Stimulated activated effector memory CD8-positive, alpha-beta T cell treated with anti-CD3 and anti-CD28 coated beads, Interleukin-12 subunit alpha, Interleukin-12 subunit beta, amount 100 ng/mL, for 72 hours (primary cell): ENCODE measurements around the gene ZCCHC24.
A peak's percentile ranks its signal among the peaks of the same experiment; 100 is the strongest.

Experiments used
- ATAC-seq: fragments of 150-1000 bp; cut with Tn5 transposase; 2 replicates; pipeline ENCODE4 v1.10.0; 2021
- DNase-seq, 2 donors: peaks; one replicate each; pipeline ENCODE4 v3.0.0; 2021 to 2022; ENCODE audit warnings: low spot score in 2 of 2
- H3K27ac Mint-ChIP-seq: one replicate; pipeline ENCODE4 v1.8.0; 2022; ENCODE audit warnings: mild to moderate bottlenecking, mixed read lengths
- H3K36me3 Mint-ChIP-seq: one replicate; pipeline ENCODE4 v1.8.0; 2022; ENCODE audit warnings: mild to moderate bottlenecking, mixed read lengths
- H3K4me1 Mint-ChIP-seq: one replicate; pipeline ENCODE4 v1.8.0; 2022; ENCODE audit warnings: mixed read lengths
- H3K4me3 Mint-ChIP-seq: one replicate; pipeline ENCODE4 v1.8.0; 2022; ENCODE audit warnings: mild to moderate bottlenecking, mixed read lengths
- H3K9me3 Mint-ChIP-seq: one replicate; pipeline ENCODE4 v1.8.0; 2022; ENCODE audit warnings: mixed read lengths

ZCCHC24 gene

DNA sequence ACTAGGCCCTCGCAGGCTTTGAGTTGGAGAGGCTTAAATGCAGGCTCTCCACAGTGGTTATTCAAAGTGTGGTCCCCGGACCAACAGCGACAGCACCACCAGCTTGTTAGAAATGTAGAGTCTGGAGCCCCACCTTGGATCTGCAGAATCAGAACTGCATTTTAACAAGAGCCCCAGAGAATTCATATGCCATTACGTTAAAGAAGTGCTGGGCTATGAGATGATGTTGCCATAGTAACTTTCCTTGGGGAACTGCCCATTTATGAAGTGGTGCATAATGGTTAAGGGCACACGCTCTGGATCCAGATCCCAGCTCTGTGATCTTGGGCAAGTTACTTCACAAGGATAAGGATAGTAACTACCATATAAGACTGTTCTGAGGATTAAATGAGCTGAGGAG, 48.9 kb downstream of the ZCCHC24 start:
- Mint-ChIP-seq H3K27ac (no peak overlapping the region), H3K4me3 (no peak overlapping the region), H3K36me3 (no peaks in the 10 kb centered on the region), H3K4me1 (no peaks in the 10 kb centered on the region), H3K9me3 (no peaks in the 10 kb centered on the region)
- ATAC-seq (no peak), DNase-seq (no peak)

DNA sequence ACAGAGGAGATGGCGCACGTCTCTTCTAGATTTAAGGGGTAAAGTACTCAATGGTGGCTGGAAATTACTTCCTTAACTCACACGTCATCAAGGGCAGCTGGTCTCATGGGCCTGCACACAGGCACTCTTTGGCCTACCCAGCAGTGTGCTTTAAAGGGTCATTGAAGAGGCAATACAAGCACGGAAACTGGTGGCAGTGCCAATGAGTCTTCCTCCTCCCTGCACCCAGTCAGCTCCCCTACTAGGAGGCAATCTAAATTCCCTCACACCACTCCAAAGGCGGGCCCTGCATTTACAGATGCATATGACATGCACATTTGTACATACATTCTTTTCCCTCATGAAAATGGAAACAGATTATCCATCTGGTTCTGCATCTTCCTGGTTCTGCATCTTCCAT, 50.8 kb downstream of the ZCCHC24 start:
- Mint-ChIP-seq H3K9me3 (no peaks in the 10 kb centered on the region), H3K27ac (no peak overlapping the region), H3K4me1 (no peaks in the 10 kb centered on the region), H3K36me3 (no peaks in the 10 kb centered on the region), H3K4me3 (no peak overlapping the region)
- DNase-seq (no peak), ATAC-seq (no peak)

DNA sequence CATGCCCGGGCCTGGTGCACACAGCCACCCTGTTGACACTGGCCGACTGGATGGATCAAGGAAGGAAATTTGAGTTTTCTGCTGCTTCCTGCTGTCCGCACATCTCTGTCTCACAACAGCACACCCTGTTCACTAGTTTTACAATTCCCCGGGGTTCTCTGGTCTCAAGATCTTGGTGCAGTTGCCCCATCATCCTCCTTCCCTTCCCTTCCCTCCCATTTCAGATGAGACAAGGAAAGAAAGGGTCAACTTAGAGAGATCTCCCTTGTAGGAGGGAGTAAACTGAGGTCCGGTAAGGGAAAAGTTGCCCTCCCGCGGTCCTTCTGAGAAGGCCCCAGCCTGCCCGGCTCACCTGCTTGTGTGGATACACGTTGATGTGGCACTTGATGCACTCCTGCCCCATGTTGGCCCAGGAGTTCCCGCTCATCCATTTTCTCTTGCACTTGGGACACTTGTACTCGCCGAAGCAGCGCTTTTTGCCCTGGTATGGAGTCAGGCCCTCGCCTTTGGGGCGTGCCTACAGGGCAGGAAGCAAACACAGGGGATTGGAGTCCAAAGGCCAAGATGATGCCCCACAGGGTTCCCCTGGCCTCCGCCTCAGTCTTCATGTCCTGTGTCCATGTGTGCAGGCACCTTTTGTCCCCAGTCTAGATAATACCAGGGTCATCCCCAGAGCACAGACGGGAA, 51.4 kb downstream of the ZCCHC24 start:
- no peak for ATAC-seq
- Mint-ChIP-seq H3K27ac (no peak overlapping the region), H3K4me3 (no peak overlapping the region), H3K4me1 (no peaks in the 10 kb centered on the region), H3K9me3 (no peaks in the 10 kb centered on the region), H3K36me3 (no peaks in the 10 kb centered on the region)
- no peak for DNase-seq

DNA sequence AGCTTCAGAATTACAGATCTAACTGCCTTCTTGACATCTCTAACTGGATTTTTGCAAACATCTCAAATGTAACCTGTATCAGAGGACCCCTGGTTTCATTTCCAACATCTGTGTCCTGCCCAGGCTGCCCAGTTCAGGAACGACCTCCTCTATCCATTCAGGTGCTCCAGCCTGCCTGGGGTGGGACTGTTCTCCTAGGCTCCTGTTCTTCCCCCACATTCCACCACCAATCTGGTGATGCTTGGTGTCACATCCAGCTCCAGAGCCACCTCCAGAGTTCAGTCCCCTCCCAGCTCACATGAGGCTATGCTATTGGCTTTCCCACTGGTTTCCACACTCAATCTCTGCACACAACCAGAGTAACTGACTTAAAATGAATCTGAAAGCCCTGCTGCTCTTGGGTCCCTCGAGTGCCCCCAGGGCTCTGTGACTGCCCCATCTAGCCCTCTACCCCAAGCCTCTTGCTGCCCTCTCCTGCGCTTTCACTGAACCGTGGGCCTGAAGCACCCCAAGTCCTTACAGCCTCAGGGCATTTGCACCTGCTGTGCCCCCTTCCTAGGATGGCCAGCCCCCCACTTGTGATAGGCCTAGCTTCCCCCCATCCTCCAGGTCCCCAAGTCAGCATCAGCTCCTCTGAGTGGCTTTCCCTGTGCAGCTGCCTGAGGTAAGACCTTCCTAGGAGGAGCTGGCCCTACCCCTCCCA, 52.1 kb downstream of the ZCCHC24 start:
- ATAC-seq (no peak), DNase-seq (no peak)
- Mint-ChIP-seq H3K4me1 (no peaks in the 10 kb centered on the region), H3K27ac (no peak overlapping the region), H3K9me3 (no peaks in the 10 kb centered on the region), H3K4me3 (no peak overlapping the region), H3K36me3 (no peaks in the 10 kb centered on the region)

DNA sequence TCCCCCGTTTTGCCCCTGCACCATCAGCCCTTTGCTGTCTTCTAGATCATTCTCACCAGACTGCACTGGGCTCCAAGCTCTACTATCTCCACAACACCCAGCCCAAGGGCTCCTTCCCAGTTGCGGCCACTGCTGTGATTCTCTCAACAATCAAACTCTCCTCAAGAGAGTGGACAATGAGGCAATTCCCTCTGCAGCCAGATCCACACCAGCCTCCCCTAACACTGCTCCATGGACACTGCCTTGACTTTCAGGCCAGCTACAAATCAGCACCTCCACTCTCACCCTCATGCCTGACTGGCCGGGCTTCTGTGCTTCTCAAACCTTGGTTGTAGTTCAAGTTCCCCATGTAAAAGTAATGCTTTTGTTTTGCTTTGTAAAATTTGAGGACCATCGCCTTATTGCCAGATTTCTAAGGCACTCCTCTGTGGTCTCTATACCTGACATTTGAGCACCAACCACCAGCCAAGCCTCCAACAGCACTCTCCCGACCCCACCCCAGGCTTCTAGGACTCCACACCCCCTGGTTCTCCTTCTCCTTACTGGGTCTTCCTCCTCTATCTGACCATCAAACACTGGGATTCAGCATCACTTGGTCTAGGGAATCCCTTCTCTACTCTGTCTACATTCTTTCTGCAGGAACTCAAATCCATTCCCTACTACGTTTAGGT, 52.8 kb downstream of the ZCCHC24 start:
- no peaks in the 10 kb centered on the region for H3K9me3 Mint-ChIP-seq
- DNase-seq (no peak), ATAC-seq (no peak)
- no peaks in the 10 kb centered on the region for H3K4me1 Mint-ChIP-seq
- no peaks in the 10 kb centered on the region for H3K36me3 Mint-ChIP-seq
- no peak overlapping the region for H3K4me3 Mint-ChIP-seq
- H3K27ac Mint-ChIP-seq, result peak overlapping the region; percentile 0

DNA sequence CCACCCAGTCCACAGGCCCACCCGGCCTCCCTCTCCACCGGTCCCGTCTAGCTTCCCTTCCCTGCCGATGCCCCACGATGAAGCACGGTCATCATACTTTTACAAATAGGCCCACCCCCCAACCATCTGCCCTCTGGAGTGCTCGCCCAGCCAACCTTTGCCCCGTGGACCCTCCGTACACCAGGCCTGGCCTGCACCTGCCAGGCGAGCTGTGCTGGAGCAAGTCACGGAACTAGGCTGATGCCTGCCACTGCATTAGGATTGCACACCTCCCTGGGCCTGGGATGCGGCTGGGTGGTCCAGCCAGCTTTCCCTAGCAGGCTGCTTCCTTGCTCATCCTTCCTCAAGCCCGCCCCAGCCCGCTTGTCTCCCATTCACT, 53.4 kb downstream of the ZCCHC24 start:
- Mint-ChIP-seq H3K4me1 (no peaks in the 10 kb centered on the region), H3K4me3 (no peak overlapping the region), H3K36me3 (no peaks in the 10 kb centered on the region), H3K9me3 (no peaks in the 10 kb centered on the region), H3K27ac (peak overlapping the region; percentile 0)
- DNase-seq (no peak), ATAC-seq (no peak)

DNA sequence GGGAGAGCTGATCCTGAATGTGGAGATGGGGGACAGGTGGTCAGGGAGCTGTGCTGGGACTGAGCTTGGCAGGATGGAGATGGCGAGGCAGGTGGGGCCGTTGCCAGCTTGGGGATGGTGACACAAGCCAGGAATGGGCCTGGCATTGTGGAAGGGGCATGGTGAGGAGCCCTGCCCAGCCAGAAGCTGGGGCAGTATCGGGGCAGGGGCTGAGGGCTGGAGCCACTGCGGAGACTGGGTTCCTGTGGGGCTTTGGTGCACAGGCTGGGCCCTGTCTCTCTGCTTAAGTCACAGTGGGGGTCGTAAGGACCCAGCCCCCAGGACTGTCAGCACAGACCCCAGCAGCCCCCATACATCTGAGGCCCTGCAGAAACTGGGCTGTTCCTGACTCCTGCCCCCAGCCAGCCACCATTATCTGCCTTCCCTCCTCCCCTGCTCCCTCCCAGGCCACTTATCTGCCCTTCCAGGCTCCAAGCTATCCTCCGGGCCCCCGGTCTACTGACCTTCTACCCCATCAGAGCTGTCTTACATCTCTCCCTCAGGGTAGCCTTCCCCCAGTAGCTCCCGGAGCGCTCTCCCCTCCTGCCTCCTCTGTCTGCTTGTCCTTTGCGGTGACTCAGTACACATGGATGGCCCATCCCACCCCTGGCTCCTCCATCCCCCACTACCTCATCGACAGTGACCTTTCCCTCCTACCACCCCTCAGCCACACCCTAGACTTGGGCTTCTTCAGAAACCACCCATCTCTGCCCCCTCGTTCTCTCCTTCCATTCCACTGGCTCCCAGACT, 54.0 kb downstream of the ZCCHC24 start:
- ATAC-seq (no peak), DNase-seq (no peak)
- H3K36me3 Mint-ChIP-seq, result no peaks in the 10 kb centered on the region
- H3K27ac Mint-ChIP-seq, result peak overlapping the region; percentile 16
- no peaks in the 10 kb centered on the region for H3K4me1 Mint-ChIP-seq
- no peak overlapping the region for H3K4me3 Mint-ChIP-seq
- no peaks in the 10 kb centered on the region for H3K9me3 Mint-ChIP-seq

DNA sequence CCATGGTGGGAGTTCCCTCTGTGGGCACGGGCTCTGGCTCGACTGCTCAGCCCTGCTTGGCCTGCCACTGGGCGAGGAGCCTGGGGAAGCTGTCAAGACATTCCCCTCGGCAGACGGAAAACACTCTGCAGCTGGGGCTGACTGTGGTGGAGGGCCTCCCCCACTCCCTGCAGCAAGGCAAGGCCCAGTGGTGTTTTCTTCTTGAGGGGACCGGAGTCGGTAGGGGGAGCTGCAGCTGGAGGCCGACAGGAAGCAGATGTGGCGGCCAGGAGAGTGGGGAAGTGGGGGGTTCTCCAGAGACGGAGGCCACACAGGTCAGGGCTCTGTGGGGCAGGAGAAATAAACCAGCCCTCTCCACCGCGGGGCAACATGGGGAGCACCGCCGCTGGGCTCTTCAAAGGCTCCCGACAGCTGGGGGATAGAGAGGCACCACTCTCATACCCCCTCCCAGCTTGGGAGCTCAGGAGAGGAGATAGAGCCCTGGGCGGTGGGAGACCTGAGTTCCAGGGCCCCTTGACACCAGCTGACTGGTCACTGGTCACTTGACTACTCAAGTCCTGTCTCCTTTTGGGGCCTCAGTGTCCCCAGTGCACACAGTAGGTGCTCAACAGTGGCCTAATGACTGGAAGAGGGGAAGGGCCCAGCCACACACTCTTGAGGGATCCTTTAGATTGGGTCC, 54.7 kb downstream of the ZCCHC24 start:
- Mint-ChIP-seq H3K36me3 (no peaks in the 10 kb centered on the region), H3K9me3 (no peaks in the 10 kb centered on the region), H3K27ac (peak overlapping the region; percentile 16), H3K4me3 (no peak overlapping the region), H3K4me1 (no peaks in the 10 kb centered on the region)
- ATAC-seq, result no peak
- no peak for DNase-seq

DNA sequence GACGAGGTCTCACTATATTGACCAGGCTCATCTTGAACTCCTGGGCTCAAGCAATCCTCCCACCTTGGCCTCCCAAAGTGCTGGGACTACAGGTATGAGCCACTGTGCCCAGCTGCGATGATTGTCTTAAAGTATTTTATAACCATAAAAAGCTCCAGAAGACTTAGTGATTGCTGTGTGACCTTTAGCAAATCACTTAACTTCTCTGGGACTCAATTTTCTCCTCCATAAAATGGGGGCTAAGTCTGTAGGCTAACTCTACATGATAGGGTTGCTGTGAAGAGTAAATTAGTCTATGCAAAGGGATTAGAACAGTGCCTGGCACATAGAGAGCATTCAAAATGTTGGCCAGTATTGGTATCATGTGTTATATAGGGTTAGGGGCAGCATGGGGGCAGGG, 55.4 kb downstream of the ZCCHC24 start:
- Mint-ChIP-seq H3K4me3 (no peak overlapping the region), H3K27ac (no peak overlapping the region), H3K36me3 (no peaks in the 10 kb centered on the region), H3K4me1 (no peaks in the 10 kb centered on the region), H3K9me3 (no peaks in the 10 kb centered on the region)
- DNase-seq (no peak), ATAC-seq (no peak)

DNA sequence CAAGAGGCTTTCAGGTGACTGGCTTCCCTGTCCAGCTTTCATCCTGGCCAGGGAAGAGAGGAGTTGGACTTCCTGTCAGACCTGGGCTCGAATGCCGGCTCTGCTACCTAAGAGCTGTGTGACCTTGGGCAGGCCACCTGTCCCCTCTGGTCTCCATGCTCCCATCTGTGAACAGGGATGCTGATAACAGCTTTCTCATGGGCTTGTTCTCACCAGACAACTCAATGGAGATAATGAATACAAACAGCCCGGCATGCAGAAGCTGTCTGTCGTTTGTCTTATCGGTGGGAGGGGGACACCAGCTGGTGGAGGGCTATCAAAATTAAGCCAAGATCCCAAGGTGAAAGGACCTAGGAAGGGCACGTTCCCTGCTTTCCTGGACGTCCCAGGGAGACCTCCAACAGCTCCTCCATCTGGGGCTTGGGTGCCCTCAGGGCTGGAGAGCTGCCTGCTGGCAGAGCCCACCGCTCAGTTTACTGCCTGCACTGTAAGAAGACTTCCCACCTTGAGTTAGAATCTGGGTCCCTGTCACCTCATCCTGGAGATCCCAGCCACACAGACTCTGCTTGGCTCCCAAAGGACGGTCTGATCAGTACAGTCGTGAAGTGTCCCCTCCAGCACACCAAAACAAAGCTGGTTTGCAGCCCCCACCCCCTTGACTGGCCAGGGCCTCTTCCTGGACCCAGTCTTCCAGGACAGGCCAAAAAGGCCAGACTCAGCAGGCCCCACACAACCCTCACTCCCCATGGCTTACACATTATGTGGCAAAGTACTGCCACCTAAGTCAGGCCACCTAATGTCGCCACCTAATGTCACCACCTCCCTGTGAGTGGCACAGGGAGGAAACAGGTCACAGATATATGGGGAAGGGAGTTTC, 57.2 kb downstream of the ZCCHC24 start:
- DNase-seq, result no peak
- H3K27ac Mint-ChIP-seq, result no peak overlapping the region
- no peaks in the 10 kb centered on the region for H3K9me3 Mint-ChIP-seq
- no peak overlapping the region for H3K4me3 Mint-ChIP-seq
- H3K36me3 Mint-ChIP-seq, result no peaks in the 10 kb centered on the region
- peak; percentile 76 for ATAC-seq
- H3K4me1 Mint-ChIP-seq, result no peaks in the 10 kb centered on the region

DNA sequence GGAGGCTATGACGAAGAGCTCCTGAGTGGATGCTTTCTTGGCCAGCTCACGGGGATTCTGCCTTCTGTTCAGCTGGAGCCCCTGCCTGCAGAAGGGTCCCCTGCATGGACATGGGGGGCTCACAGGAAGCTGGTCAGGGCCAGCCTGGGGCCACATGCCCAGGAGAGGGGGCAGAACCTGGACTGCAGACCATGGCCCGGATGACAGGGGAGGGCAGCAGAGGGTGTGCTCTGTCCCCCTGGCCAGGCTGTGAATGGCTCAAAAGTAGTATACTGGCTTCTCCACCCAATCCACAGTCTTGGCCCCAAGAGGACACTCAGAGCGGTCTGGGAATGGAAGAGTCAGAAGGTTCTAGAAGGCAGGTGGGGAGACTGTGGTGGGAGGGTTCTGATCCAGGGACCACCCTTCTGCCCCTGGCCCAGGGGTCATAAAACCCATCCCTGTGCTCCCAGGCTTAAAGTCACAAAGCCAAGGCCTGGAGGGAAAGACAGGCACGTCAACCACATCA, 57.9 kb downstream of the ZCCHC24 start:
- Mint-ChIP-seq H3K9me3 (no peaks in the 10 kb centered on the region), H3K36me3 (no peaks in the 10 kb centered on the region), H3K4me1 (no peaks in the 10 kb centered on the region), H3K4me3 (no peak overlapping the region), H3K27ac (no peak overlapping the region)
- ATAC-seq (no peak), DNase-seq (no peak)

DNA sequence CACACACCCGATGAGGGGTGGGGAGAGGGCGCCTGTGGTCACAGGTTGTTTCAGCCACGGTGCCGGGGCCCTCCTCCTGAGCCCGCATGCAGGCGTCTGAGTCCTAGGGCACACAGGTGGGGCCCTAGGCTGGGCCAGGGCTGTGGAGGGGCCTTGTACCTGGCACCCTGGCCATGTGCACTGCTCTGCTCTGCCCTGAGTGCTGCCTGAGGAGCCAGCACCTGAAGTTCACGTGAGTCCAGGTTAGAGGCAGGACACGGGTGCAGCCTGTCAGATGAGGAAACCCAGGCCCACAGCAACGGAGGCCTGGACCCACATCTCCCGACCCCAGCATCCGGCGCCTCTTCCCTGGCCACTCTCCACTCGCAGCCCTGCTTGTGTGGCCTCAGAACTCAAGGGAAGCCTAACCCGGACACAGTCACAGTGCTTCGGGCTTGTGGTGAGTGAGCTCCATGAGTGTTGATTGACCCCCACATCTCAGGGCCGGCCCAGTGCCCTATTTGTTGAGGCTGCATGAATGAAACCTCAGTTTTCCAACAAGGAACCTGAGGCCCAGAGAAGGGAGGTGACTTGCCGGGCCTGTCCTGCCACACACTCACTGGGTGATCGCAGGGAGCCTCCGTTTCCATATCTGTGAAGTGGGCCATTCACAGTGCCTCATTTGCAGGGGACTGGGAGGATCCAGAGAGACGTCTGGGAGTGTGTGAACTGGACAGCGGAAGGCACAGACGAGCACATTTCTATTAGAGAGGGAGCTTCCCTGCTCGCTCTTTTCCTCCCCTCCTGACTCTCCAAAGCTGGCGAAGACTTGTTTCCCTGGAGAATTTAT, 58.6 kb downstream of the ZCCHC24 start:
- no peak for DNase-seq
- H3K36me3 Mint-ChIP-seq, result no peaks in the 10 kb centered on the region
- H3K4me1 Mint-ChIP-seq, result no peaks in the 10 kb centered on the region
- ATAC-seq, result peak; percentile 2
- no peak overlapping the region for H3K27ac Mint-ChIP-seq
- no peak overlapping the region for H3K4me3 Mint-ChIP-seq
- no peaks in the 10 kb centered on the region for H3K9me3 Mint-ChIP-seq

DNA sequence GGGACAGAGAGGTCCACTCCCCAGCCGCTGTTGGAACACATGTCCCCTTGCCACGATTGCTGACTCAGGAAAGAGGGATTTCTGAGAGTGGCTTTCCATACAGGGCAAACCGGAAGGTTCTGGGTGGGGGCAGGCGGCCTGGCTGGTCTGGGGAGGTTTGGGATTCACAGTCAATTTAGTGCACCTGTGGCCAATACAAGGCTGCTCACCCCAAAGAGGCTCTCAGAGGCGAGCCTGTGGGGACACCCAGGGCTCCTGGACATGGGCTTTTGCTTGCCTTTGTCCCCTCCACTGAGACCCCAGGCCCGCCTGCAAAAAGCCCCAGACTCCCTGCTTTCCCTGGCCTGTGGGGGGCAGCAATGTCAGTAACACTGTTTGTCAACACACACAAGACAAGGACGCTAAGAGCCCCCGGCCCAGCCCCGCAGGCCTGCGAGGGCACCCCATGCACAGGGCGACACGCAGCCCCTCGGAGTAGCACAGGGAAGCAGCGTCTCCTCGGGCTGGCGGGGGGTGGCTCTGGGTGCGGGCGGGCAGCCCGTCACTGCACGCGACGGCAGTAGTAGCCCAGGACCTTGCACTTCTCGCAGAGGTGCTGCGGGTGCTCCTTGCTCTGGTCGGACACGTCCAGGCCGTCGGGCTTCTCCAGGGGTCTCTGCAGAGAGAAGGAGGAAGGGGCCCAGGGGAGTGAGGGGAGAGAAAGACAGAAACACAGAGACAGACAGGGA, 59.5 kb downstream of the ZCCHC24 start:
- Mint-ChIP-seq H3K4me1 (no peaks in the 10 kb centered on the region), H3K9me3 (no peaks in the 10 kb centered on the region), H3K4me3 (no peak overlapping the region), H3K36me3 (no peaks in the 10 kb centered on the region), H3K27ac (no peak overlapping the region)
- ATAC-seq (no peak), DNase-seq (no peak)
